Pancreas (tissue), 10 donors: ENCODE data around the gene GPATCH4. TPM values are rescaled to one million over a fixed set of nuclear protein-coding genes. Genes with fewer than 3 reads are reported as not detected.

Source experiments
- ATAC-seq, 4 donors: fragments of 200-7000 bp; cut with Tn5 transposase; one replicate each; pipeline versions ENCODE4 v1.8.0 to v1.9.1; 2020; ENCODE audit warnings: mild to moderate bottlenecking in 4 of 4, moderate library complexity in 4 of 4
- DNase-seq, 6 donors: peaks; one replicate each; pipeline ENCODE4 v3.0.0-alpha.2; 2020
- FAIRE-seq: peaks from 2 replicates; lab custom pipeline; 2012; peaks lifted over from hg19 to GRCh38; lab: Jason Lieb, UNC
- H3K27ac ChIP-seq, 4 donors: fragments of 200-600 bp; sonication (generic); 1 replicate in 3 of 4; 2 replicates in 1 of 4; pipeline versions ENCODE4 v1.5.0 to v1.8.0; 2020
- H3K27me3 ChIP-seq, 4 donors: fragments of 200-600 bp; one replicate each; pipeline ENCODE4 v1.8.0; 2021
- H3K36me3 ChIP-seq, 3 donors: fragments of 200-600 bp; sonication (generic) in 1 of 3; one replicate each; pipeline versions ENCODE4 v1.5.0 to v1.8.0; 2020 to 2021
- H3K4me1 ChIP-seq, 3 donors: fragments of 200-600 bp; one replicate each; pipeline ENCODE4 v1.8.0; 2021
- H3K4me3 ChIP-seq, 4 donors: fragments of 200-600 bp; sonication (generic) in 2 of 4; one replicate each; pipeline versions ENCODE4 v1.5.0 to v1.8.0; 2020 to 2021
- H3K9me3 ChIP-seq, 4 donors: fragments of 200-600 bp; one replicate each; pipeline ENCODE4 v1.8.0; 2021
- WGBS, 2 donors: extraction: QIAGEN DNeasy Blood & Tissue Kit; methylation state at CpG; one replicate each; pipeline ENCODE4 v1.1.7; 2013; 5-methylcytosine and 5-hydroxymethylcytosine counted together
- intact Hi-C, 3 donors: fragments of 100-400 bp; cut with DNase I; formaldehyde crosslinking; loops; one replicate each; pipeline versions ENCODE4 v1.11.1 to v1.14.2; 2022
- polyA plus RNA-seq, 2 donors: library from polyadenylated mRNA; stranded (reverse); fragments of 200-250 nt; gene quantifications; one replicate each; pipeline ENCODE4 v1.2.3, GENCODE V29; 2013
- total RNA-seq, 6 donors: library from RNA; stranded (reverse); fragmentation: NEBNext Ultra II Directional in 4 of 6; extraction: Animal tissue kit (Norgen Biotek cat#: 25700) in 4 of 6; gene quantifications; one replicate each; pipeline versions ENCODE4 v1.2.1 to v1.2.4, GENCODE V29; 2021 to 2023
- TF ChIP-seq, protein P1 (sequence below), 4 donors: fragments of 200-600 bp; sonication (generic) in 3 of 4; IDR thresholded peaks; one replicate each; pipeline versions ENCODE4 v1.5.0 to v1.8.0; 2021; ENCODE audit warnings: antibody characterized with exemption in 4 of 4
- donor health status: healthy with polysubstance abuse.
- donor health status: DM: no; HTN: no; CAD: no; lungs with moderate emphysema.
- donor health status: DM: no; HTN: no; CAD: no.
- donor health status: control.
- donor health status: control.
- donor health status: Bipolar disorder and iron deficiency.
- donor health status: DM: yes; HTN: yes; CAD: no.
- donor health status: DM: no; HTN: no; CAD: no.
- donor health status: DM: no; HTN: no; CAD: no.
- donor health status: DM: yes; HTN: yes; CAD: no.

GPATCH4 gene
- total and polyA plus RNA-seq, 8 donors: 6.4 to 16.9 (median 13.2) TPM

- no peak for ATAC-seq
- no peak for FAIRE-seq
- Histone ChIP-seq H3K27me3 (no peaks in the 10 kb centered on the region), H3K4me3 (no peak overlapping the region), H3K4me1 (no peaks in the 10 kb centered on the region), H3K27ac (no peak overlapping the region), H3K36me3 (no peaks in the 10 kb centered on the region), H3K9me3 (no peaks in the 10 kb centered on the region)
- DNase-seq: no peak
- TF ChIP-seq, protein P1, sequence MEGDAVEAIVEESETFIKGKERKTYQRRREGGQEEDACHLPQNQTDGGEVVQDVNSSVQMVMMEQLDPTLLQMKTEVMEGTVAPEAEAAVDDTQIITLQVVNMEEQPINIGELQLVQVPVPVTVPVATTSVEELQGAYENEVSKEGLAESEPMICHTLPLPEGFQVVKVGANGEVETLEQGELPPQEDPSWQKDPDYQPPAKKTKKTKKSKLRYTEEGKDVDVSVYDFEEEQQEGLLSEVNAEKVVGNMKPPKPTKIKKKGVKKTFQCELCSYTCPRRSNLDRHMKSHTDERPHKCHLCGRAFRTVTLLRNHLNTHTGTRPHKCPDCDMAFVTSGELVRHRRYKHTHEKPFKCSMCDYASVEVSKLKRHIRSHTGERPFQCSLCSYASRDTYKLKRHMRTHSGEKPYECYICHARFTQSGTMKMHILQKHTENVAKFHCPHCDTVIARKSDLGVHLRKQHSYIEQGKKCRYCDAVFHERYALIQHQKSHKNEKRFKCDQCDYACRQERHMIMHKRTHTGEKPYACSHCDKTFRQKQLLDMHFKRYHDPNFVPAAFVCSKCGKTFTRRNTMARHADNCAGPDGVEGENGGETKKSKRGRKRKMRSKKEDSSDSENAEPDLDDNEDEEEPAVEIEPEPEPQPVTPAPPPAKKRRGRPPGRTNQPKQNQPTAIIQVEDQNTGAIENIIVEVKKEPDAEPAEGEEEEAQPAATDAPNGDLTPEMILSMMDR (IDR thresholded peaks at IDR 0.05): no peak
- intact Hi-C loops: no loop called here
- 95 to 97% methylated on average over 3 of the region's 3 CpGs for WGBS, 2 donors
Observed at GRCh38 chr1:156546267-156546666, 55.0 kb downstream of the GPATCH4 start.

DNA sequence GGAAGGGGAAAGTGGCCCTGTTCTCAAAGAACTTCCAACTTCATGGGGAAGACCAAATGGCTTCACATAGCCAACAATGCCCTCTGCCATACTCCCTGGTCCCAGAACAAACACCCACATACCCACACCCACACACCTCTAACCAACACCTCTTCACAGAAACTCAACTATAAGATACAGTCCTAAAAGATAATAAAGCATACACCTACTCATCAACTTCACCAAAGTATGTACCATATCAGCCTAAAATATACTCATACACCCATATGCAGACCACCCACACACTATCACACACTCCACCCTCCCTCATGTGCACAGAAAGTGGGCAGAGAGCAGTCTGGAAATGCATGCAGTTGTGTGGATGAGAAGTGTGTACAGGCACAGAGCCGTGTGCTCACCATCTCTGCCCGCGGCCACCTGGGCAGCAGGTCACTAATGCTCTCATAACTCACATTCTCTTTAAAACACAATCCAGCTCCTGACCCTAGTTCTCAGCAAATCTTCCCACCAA, 56.6 kb downstream of the GPATCH4 start:
- intact Hi-C loops: no loop called here
- no peaks in the 10 kb centered on the region for H3K36me3 ChIP-seq
- DNase-seq (peak in 1 of 6 donors; percentile 14), ATAC-seq (no peak), FAIRE-seq (no peak)
- no peaks in the 10 kb centered on the region for H3K27me3 ChIP-seq
- no peak overlapping the region for H3K27ac ChIP-seq
- TF ChIP-seq, protein P1 (IDR thresholded peaks at IDR 0.05): no peak
- no peaks in the 10 kb centered on the region for H3K9me3 ChIP-seq
- WGBS, 2 donors: 96 to 99% methylated on average over 3 of the region's 3 CpGs
- no peaks in the 10 kb centered on the region for H3K4me1 ChIP-seq
- no peak overlapping the region for H3K4me3 ChIP-seq

Other genes starting within 250 kb of the GPATCH4 start
- under 1 TPM; 0.16 to 1.00 (median 0.40) TPM for gene RHBG, start 232.3 kb downstream of the GPATCH4 start, total RNA-seq
- 1 to 10 TPM; 1.3 to 3.5 TPM for gene RHBG, start 232.3 kb downstream of the GPATCH4 start, polyA plus RNA-seq
- 10 to 100 TPM; 19.1 to 31.8 (median 26.2) TPM for gene MEF2D, start 100.7 kb downstream of the GPATCH4 start, total RNA-seq
- gene MEF2D, start 100.7 kb downstream of the GPATCH4 start, polyA plus RNA-seq: 10 to 100 TPM; 15.7 to 20.0 TPM
- gene IQGAP3, start 28.9 kb downstream of the GPATCH4 start, total RNA-seq: under 1 TPM in 5 of 6 donors, not detected in 1; 0.04 to 0.90 (median 0.32) TPM
- gene IQGAP3, start 28.9 kb downstream of the GPATCH4 start, polyA plus RNA-seq: under 1 TPM; 0.02 to 0.23 TPM
- not detected for gene TTC24, start 21.8 kb downstream of the GPATCH4 start, total RNA-seq
- not detected for gene TTC24, start 21.8 kb downstream of the GPATCH4 start, polyA plus RNA-seq
- 10 to 100 TPM; 23.9 to 38.5 (median 36.1) TPM for gene NAXE, start 9.7 kb downstream of the GPATCH4 start, total RNA-seq
- 10 to 100 TPM; 35.0 to 60.4 TPM for gene NAXE, start 9.7 kb downstream of the GPATCH4 start, polyA plus RNA-seq
- gene HAPLN2, start 17.9 kb upstream of the GPATCH4 start, total RNA-seq: not detected
- gene HAPLN2, start 17.9 kb upstream of the GPATCH4 start, polyA plus RNA-seq: under 1 TPM; 0.38 to 0.46 TPM
- gene BCAN, start 40.6 kb upstream of the GPATCH4 start, total RNA-seq: under 1 TPM in 1 of 6 donors, not detected in 5; 0.12 TPM
- gene BCAN, start 40.6 kb upstream of the GPATCH4 start, polyA plus RNA-seq: not detected
- 1 to 10 TPM; 1.1 to 7.6 (median 3.4) TPM for gene NES, start 75.9 kb upstream of the GPATCH4 start, total RNA-seq
- gene NES, start 75.9 kb upstream of the GPATCH4 start, polyA plus RNA-seq: 1 to 10 TPM; 3.5 to 7.0 TPM
- 1 to 10 TPM in 3 of 6 donors, under 1 TPM in 3; 0.38 to 5.0 (median 1.2) TPM for gene CRABP2, start 104.1 kb upstream of the GPATCH4 start, total RNA-seq
- gene CRABP2, start 104.1 kb upstream of the GPATCH4 start, polyA plus RNA-seq: 1 to 10 TPM; 3.3 to 4.0 TPM
- 10 to 100 TPM; 16.8 to 22.6 (median 18.2) TPM for gene METTL25B, start 127.0 kb upstream of the GPATCH4 start, total RNA-seq
- 10 to 100 TPM; 56.0 to 64.9 TPM for gene METTL25B, start 127.0 kb upstream of the GPATCH4 start, polyA plus RNA-seq
- 10 to 100 TPM in 3 of 6 donors, 1 to 10 TPM in 3; 7.7 to 13.2 (median 9.6) TPM for gene ISG20L2, start 127.3 kb upstream of the GPATCH4 start, total RNA-seq
- gene ISG20L2, start 127.3 kb upstream of the GPATCH4 start, polyA plus RNA-seq: 1 to 10 TPM; 5.2 to 8.8 TPM
- 10 to 100 TPM; 39.8 to 57.8 (median 43.6) TPM for gene MRPL24, start 139.6 kb upstream of the GPATCH4 start, total RNA-seq
- gene MRPL24, start 139.6 kb upstream of the GPATCH4 start, polyA plus RNA-seq: 10 to 100 TPM; 64.5 to 68.6 TPM
- gene HDGF, start 150.2 kb upstream of the GPATCH4 start, total RNA-seq: 100 to 1,000 TPM in 1 of 6 donors, 10 to 100 TPM in 5; 43.5 to 112 (median 64.2) TPM
- gene HDGF, start 150.2 kb upstream of the GPATCH4 start, polyA plus RNA-seq: 10 to 100 TPM; 58.5 to 87.4 TPM
- 10 to 100 TPM; 18.5 to 34.7 (median 20.3) TPM for gene PRCC, start 166.1 kb upstream of the GPATCH4 start, total RNA-seq
- gene PRCC, start 166.1 kb upstream of the GPATCH4 start, polyA plus RNA-seq: 10 to 100 TPM; 31.4 to 41.6 TPM
- 1 to 10 TPM in 2 of 6 donors, under 1 TPM in 4; 0.16 to 1.5 (median 0.71) TPM for gene SH2D2A, start 215.4 kb upstream of the GPATCH4 start, total RNA-seq
- 1 to 10 TPM in 1 of 2 donors, under 1 TPM in 1; 0.40 to 1.3 TPM for gene SH2D2A, start 215.4 kb upstream of the GPATCH4 start, polyA plus RNA-seq